Mesendoderm (in vitro differentiated cells): ENCODE data around the gene IQCK.
A peak's percentile ranks its signal among the peaks of the same experiment; 100 is the strongest.
"Not testable (repeated sequence)": the region's sequence is repeated elsewhere in the genome, so short reads cannot be mapped to it uniquely, and the experiment has no call there.

Source experiments
- DNase-seq: peaks from one replicate; pipeline ENCODE4 v3.0.0; 2013
- H2AK5ac ChIP-seq: 2 replicates; pipeline ENCODE4 v1.6.1; 2013; ENCODE audit warnings: low read length, inconsistent platforms
- H2BK120ac ChIP-seq: 2 replicates; pipeline ENCODE4 v1.6.1; 2013; ENCODE audit warnings: low read depth, mild to moderate bottlenecking, low read length, moderate library complexity, mixed read lengths
- H2BK15ac ChIP-seq: replicated peaks from 2 replicates; pipeline ENCODE4 v1.6.1; 2013; ENCODE audit warnings: low read depth, mild to moderate bottlenecking, moderate library complexity
- H2BK5ac ChIP-seq: 2 replicates; pipeline ENCODE4 v1.6.1; 2013; ENCODE audit warnings: low read length, inconsistent platforms
- H3K18ac ChIP-seq: 2 replicates; pipeline ENCODE4 v1.6.1; 2013; ENCODE audit warnings: mild to moderate bottlenecking, low read length, mixed read lengths
- H3K23ac ChIP-seq: one replicate; pipeline ENCODE4 v1.6.1; 2013; ENCODE audit warnings: low read length
- H3K27ac ChIP-seq: 2 replicates; pipeline ENCODE4 v1.5.1; 2013; ENCODE audit warnings: low read depth, mild to moderate bottlenecking, inconsistent platforms, low read length, moderate library complexity
- H3K27me3 ChIP-seq: 2 replicates; pipeline ENCODE4 v1.6.1; 2013; ENCODE audit warnings: low read length, control low read depth, mild to moderate bottlenecking, inconsistent platforms; ENCODE audit not compliant: insufficient read depth, poor library complexity
- H3K36me3 ChIP-seq: 2 replicates; pipeline ENCODE4 v1.6.1; 2013; ENCODE audit warnings: low read length, inconsistent platforms; ENCODE audit not compliant: control insufficient read depth, insufficient read depth
- H3K4ac ChIP-seq: one replicate; pipeline ENCODE4 v1.6.1; 2013; ENCODE audit warnings: low read depth, mild to moderate bottlenecking, low read length, moderate library complexity
- H3K4me1 ChIP-seq: 2 replicates; pipeline ENCODE4 v1.6.1; 2013; ENCODE audit warnings: low read depth, low read length, inconsistent platforms; ENCODE audit not compliant: control insufficient read depth
- H3K4me2 ChIP-seq: 2 replicates; pipeline ENCODE4 v1.6.1; 2013; ENCODE audit warnings: low read length
- H3K4me3 ChIP-seq: 2 replicates; pipeline ENCODE4 v1.5.1; 2013; ENCODE audit warnings: mild to moderate bottlenecking, low read length
- H3K56ac ChIP-seq: one replicate; pipeline ENCODE4 v1.6.1; 2013; ENCODE audit warnings: low read length
- H3K79me1 ChIP-seq: 2 replicates; pipeline ENCODE4 v1.6.1; 2013; ENCODE audit warnings: low read length, inconsistent platforms
- H3K79me2 ChIP-seq: 2 replicates; pipeline ENCODE4 v1.6.1; 2013; ENCODE audit warnings: mild to moderate bottlenecking, low read length; ENCODE audit not compliant: control insufficient read depth, insufficient read depth
- H3K9ac ChIP-seq: 2 replicates; pipeline ENCODE4 v1.6.1; 2013; ENCODE audit warnings: low read length, inconsistent platforms
- H4K5ac ChIP-seq: one replicate; pipeline ENCODE4 v1.6.1; 2013; ENCODE audit warnings: low read length
- H4K8ac ChIP-seq: one replicate; pipeline ENCODE4 v1.6.1; 2013; ENCODE audit warnings: low read depth, mild to moderate bottlenecking, control low read depth, low read length, moderate library complexity
- WGBS: extraction: QIAGEN DNeasy Blood & Tissue Kit; methylation state at CpG from one replicate; pipeline ENCODE4 v1.1.7; 2013; ENCODE audit warnings: low lambda C conversion rate, missing lambda C conversion rate; ENCODE audit not compliant: insufficient coverage; ENCODE audit errors: extremely low coverage; 5-methylcytosine and 5-hydroxymethylcytosine counted together

IQCK gene

DNA sequence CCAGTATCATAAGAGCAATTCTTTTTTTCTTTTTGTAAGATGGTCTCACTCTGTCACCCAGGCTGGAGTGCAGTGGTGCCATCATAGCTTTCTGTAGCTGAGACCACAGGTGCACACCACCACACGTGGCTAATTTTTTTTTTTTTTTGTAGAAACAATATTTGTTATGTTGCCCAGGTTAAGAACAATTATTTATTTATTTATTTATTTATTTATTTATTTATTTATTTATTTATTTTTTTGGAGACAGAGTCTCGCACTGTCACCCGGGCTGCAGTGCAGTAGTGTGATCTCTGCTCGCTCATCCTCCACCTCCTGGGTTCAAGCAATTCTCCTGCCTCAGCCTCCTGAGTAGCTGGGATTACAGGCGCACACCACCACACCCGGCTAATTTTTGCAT, 38.8 kb upstream of the IQCK start:
- H3K4me1 ChIP-seq, H3K27ac ChIP-seq: not testable (repeated sequence)
- WGBS = no CpG with 5 or more reads among the region's 6 CpGs

DNA sequence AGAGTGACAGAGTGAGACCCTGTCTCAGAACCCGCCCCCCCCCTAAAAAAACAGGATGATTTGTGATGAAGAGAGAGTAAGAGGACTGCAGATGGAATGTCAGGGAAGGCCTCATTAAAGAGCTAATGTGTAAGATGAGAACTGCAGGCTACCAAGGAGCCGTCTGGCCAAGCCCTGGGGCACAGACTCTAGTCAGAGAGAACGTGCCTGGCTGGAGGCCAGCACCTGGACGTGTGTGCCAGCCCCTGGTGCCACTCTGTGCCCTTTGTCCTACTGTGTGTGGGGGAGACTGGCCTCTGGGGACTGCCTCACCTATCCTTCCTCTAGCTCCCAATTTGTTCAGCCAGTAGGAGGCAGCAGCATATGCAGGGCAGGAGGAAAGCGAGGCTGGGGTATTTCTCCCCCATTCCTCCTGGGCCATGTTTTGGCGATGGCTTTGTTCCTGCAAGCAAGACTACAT, 37.2 kb upstream of the IQCK start:
- no peak overlapping the region for H2BK5ac ChIP-seq
- H3K18ac ChIP-seq = no peak overlapping the region
- H4K5ac ChIP-seq = no peak overlapping the region
- no peak overlapping the region for H3K9ac ChIP-seq
- H2BK15ac ChIP-seq = no peak overlapping the region
- H4K8ac ChIP-seq = no peak overlapping the region
- H3K36me3 ChIP-seq = peaks cover 3% of the 10 kb centered on the region
- no peaks in the 10 kb centered on the region for H3K4me1 ChIP-seq
- H3K4ac ChIP-seq = no peak overlapping the region
- H3K23ac ChIP-seq = no peak overlapping the region
- no peaks in the 10 kb centered on the region for H3K27me3 ChIP-seq
- H3K79me2 ChIP-seq = no peaks in the 10 kb centered on the region
- H3K4me3 ChIP-seq = no peak overlapping the region
- H3K4me2 ChIP-seq = no peak overlapping the region
- no peak for DNase-seq
- H2AK5ac ChIP-seq = no peak overlapping the region
- H3K79me1 ChIP-seq = no peaks in the 10 kb centered on the region
- H3K27ac ChIP-seq = no peak overlapping the region
- H2BK120ac ChIP-seq = no peak overlapping the region
- WGBS = no CpG with 5 or more reads among the region's 6 CpGs
- H3K56ac ChIP-seq = no peak overlapping the region

More for the DNA sequence above, 38.8 kb upstream of the IQCK start:
- H2BK5ac ChIP-seq, H3K79me1 ChIP-seq, H3K36me3 ChIP-seq, DNase-seq, H3K56ac ChIP-seq, H2BK15ac ChIP-seq, H3K4me3 ChIP-seq, H3K23ac ChIP-seq, H4K5ac ChIP-seq, H3K27me3 ChIP-seq, H3K4ac ChIP-seq, H3K79me2 ChIP-seq, H3K18ac ChIP-seq, H3K9ac ChIP-seq, H2BK120ac ChIP-seq, H3K4me2 ChIP-seq, H2AK5ac ChIP-seq, H4K8ac ChIP-seq: not testable (repeated sequence)

DNA sequence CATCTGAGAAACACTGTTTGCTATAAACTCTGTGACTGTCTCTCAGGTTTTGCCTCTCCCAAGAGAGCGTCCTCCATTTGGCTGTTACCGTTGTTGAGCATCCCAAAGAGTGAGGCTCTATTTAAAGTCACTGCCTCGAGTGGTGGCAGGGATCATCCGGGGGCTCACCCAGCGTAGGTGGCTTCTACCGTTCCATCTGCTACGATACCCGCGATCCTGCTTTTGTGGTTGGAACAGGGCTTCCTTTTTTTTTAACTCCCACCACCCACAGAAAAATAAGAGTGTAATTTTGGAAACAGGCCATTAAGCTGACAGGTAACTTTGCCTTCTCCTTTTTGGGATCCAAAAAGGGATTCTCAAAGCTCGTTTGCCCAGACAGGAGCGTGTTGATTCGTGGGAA, 36.4 kb upstream of the IQCK start:
- no peak overlapping the region for H3K9ac ChIP-seq
- no peaks in the 10 kb centered on the region for H3K27me3 ChIP-seq
- H2BK5ac ChIP-seq = no peak overlapping the region
- no peak overlapping the region for H3K4me3 ChIP-seq
- H2BK120ac ChIP-seq = no peak overlapping the region
- no peak overlapping the region for H2BK15ac ChIP-seq
- H4K8ac ChIP-seq = no peak overlapping the region
- H3K79me2 ChIP-seq = no peaks in the 10 kb centered on the region
- H2AK5ac ChIP-seq = no peak overlapping the region
- no CpG with 5 or more reads among the region's 12 CpGs for WGBS
- peaks cover 3% of the 10 kb centered on the region for H3K36me3 ChIP-seq
- H3K23ac ChIP-seq = no peak overlapping the region
- no peak overlapping the region for H3K4ac ChIP-seq
- no peak for DNase-seq
- no peaks in the 10 kb centered on the region for H3K79me1 ChIP-seq
- no peak overlapping the region for H4K5ac ChIP-seq
- H3K18ac ChIP-seq = no peak overlapping the region
- H3K4me2 ChIP-seq = no peak overlapping the region
- H3K56ac ChIP-seq = no peak overlapping the region
- no peaks in the 10 kb centered on the region for H3K4me1 ChIP-seq
- H3K27ac ChIP-seq = no peak overlapping the region

DNA sequence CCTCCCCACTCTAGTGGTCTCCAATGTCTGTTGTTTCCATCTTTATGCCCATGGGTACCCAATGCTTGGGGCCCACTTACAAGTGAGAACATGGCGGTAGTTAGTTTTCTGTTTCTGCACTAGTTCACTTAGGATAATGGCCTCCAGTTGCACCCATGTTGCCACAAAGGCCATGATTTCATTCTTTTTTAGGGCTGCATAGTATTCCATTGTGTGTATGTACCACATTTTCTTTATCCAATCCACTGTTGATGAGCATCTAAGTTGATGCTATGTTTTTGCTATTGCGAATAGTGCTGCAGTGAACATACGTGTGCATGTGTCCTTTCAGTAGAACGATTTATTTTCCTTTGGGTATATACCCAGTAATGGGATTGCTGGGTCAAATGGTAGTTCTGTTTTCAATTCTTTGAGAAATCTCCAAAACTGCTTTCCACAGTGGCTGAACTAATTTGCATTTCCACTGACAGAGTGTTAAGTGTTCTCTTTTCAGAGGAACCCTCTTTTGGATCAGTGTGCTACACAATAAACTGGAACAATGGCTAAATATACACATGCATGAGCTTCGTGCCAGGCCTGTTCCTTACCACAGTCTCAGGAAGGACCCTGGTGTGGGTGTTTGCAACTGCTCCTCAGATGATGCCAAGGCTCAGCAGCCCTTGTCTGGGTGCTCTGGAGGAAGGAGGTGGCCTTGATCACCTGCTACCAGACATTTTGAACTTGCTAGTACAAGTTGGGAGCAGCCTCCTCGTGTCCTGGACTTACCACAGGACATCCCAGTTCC, 34.4 kb upstream of the IQCK start:
- Histone ChIP-seq H2BK15ac (no peak overlapping the region), H3K4me3 (no peak overlapping the region), H2BK120ac (no peak overlapping the region), H2BK5ac (no peak overlapping the region), H3K27me3 (no peaks in the 10 kb centered on the region), H3K9ac (no peak overlapping the region), H3K18ac (no peak overlapping the region), H4K5ac (no peak overlapping the region), H3K36me3 (peaks cover 3% of the 10 kb centered on the region), H3K23ac (no peak overlapping the region), H3K4me1 (peaks cover 3% of the 10 kb centered on the region), H2AK5ac (no peak overlapping the region), H3K4ac (no peak overlapping the region), H3K4me2 (no peak overlapping the region), H3K27ac (no peak overlapping the region), H4K8ac (no peak overlapping the region), H3K79me1 (no peaks in the 10 kb centered on the region), H3K56ac (no peak overlapping the region), H3K79me2 (no peaks in the 10 kb centered on the region)
- no peak for DNase-seq
- WGBS = no CpG with 5 or more reads among the region's 6 CpGs

DNA sequence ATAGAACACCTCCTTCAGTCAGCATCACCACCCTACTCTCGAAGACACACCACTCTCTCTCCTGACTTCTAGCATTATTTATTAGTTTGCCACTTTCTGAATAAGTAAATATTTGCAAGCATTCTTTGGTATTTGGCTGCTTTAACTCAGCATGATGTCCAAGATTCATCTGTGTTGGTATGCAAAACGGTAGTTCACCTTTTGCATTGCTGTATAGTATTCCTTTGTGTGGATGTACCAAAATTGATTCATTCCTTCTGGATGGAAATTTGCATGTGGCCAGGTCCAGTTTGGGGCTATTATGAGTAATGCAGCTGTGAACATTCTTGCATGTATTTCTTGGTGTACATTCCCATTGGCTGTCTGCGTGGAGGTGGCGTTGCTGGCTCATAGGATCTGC, 32.9 kb upstream of the IQCK start:
- WGBS = no CpG with 5 or more reads among the region's 4 CpGs
- no peak overlapping the region for H3K56ac ChIP-seq
- H4K5ac ChIP-seq = no peak overlapping the region
- H3K4me3 ChIP-seq = no peak overlapping the region
- H2BK15ac ChIP-seq = no peak overlapping the region
- H2AK5ac ChIP-seq = no peak overlapping the region
- H3K4me1 ChIP-seq = peaks cover 3% of the 10 kb centered on the region
- no peaks in the 10 kb centered on the region for H3K27me3 ChIP-seq
- peaks cover 3% of the 10 kb centered on the region for H3K36me3 ChIP-seq
- no peak overlapping the region for H4K8ac ChIP-seq
- DNase-seq = no peak
- no peak overlapping the region for H2BK5ac ChIP-seq
- no peaks in the 10 kb centered on the region for H3K79me2 ChIP-seq
- no peak overlapping the region for H3K9ac ChIP-seq
- no peak overlapping the region for H3K27ac ChIP-seq
- H3K4me2 ChIP-seq = no peak overlapping the region
- H3K79me1 ChIP-seq = no peaks in the 10 kb centered on the region
- H3K4ac ChIP-seq = no peak overlapping the region
- H3K23ac ChIP-seq = no peak overlapping the region
- H3K18ac ChIP-seq = no peak overlapping the region
- H2BK120ac ChIP-seq = no peak overlapping the region

DNA sequence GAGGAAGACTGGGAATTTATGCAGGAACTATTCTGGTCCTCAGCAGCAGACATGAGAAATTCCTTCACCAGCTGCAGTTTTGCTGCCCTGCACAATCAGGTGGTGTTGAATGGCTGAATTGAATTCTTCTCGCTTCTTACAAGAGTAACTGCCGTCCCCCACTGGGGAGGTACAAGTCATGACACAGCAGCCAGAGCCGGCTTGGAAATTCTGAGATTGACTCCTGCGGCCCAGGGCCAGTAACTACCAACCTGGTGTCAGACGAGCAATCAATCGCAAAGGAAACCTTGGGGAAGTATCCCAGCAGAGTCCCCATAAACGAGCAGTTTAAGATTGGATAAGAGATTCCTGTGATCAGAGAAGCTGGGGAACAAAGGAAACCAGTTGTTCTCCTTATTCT, 30.8 kb upstream of the IQCK start:
- Histone ChIP-seq H3K4me2 (no peak overlapping the region), H3K18ac (no peak overlapping the region), H3K56ac (peak overlapping the region; percentile 49), H3K36me3 (peaks cover 1% of the 10 kb centered on the region), H2AK5ac (no peak overlapping the region), H3K4me3 (no peak overlapping the region), H2BK15ac (no peak overlapping the region), H4K8ac (no peak overlapping the region), H2BK5ac (peak overlapping the region; percentile 8), H3K4ac (no peak overlapping the region), H3K23ac (peak overlapping the region; percentile 29), H3K79me2 (no peaks in the 10 kb centered on the region), H3K79me1 (no peaks in the 10 kb centered on the region), H3K27ac (peak overlapping the region; percentile 61), H3K4me1 (peaks cover 3% of the 10 kb centered on the region), H3K27me3 (no peaks in the 10 kb centered on the region), H4K5ac (no peak overlapping the region), H2BK120ac (no peak overlapping the region), H3K9ac (no peak overlapping the region)
- no CpG with 5 or more reads among the region's 7 CpGs for WGBS
- peak; percentile 93 for DNase-seq
